ENCODE measurements around the gene COPA. TPM values are rescaled to one million over a fixed set of nuclear protein-coding genes. Genes with fewer than 3 reads are reported as not detected.

COPA gene
- total RNA-seq, 4 donors from 2014 or later = 172 to 334 (median 182) TPM

GRCh38 chr1:160256396-160257046, 86.5 kb downstream of the COPA start:
- no peak for TF ChIP-seq POLR2A (IDR thresholded peaks at IDR 0.05)
- no peak for TF ChIP-seq CTCF (IDR thresholded peaks at IDR 0.05)
- H3K4me1 ChIP-seq = peaks cover 58 to 64% of the 10 kb centered on the region in 2 donors
- peak; percentile 17 to 23 for DNase-seq
- no peaks in the 10 kb centered on the region for H3K27me3 ChIP-seq
- peak overlapping the region; percentile 26 to 82 (median 57) for H3K27ac ChIP-seq
- intact Hi-C loops (cut with DNase I) = loop anchor here (10.0 kb wide), 1 partner anchor 152 kb away; no protein-coding TSS in a partner anchor
- no peaks in the 10 kb centered on the region for H3K9me3 ChIP-seq
- WGBS, 2 donors = 19 to 25% methylated on average over 3 of the region's 3 CpGs
- no peak overlapping the region for H3K4me3 ChIP-seq (replicated peaks in 1 of 3)
- H3K36me3 ChIP-seq = no peaks in the 10 kb centered on the region

GRCh38 chr1:160255781-160256300, 87.2 kb downstream of the COPA start:
- Histone ChIP-seq H3K9me3 (no peaks in the 10 kb centered on the region), H3K27me3 (no peaks in the 10 kb centered on the region), H3K4me1 (peaks cover 58 to 65% of the 10 kb centered on the region in 2 donors), H3K4me3 (replicated peaks in 1 of 3) (no peak overlapping the region), H3K36me3 (no peaks in the 10 kb centered on the region), H3K27ac (peak overlapping the region; percentile 65 to 82 (median 72))
- intact Hi-C loops (cut with DNase I) = loop anchor here (10.0 kb wide), 1 partner anchor 151 kb away; no protein-coding TSS in a partner anchor
- 29 to 43% methylated on average over 4 of the region's 4 CpGs for WGBS, 2 donors
- DNase-seq = peak; percentile 75 to 78
- TF ChIP-seq POLR2A (IDR thresholded peaks at IDR 0.05) (peak in 1 of 2 donors; percentile 7), CTCF (IDR thresholded peaks at IDR 0.05) (no peak)

GRCh38 chr1:160251687-160252526, 91.1 kb downstream of the COPA start:
- no peaks in the 10 kb centered on the region for H3K9me3 ChIP-seq
- no peaks in the 10 kb centered on the region for H3K36me3 ChIP-seq
- DNase-seq = peak; percentile 79 to 87
- H3K4me3 ChIP-seq (replicated peaks in 1 of 3) = no peak overlapping the region
- H3K4me1 ChIP-seq = peaks cover 26 to 40% of the 10 kb centered on the region in 2 donors
- 54 to 59% methylated on average over 5 of the region's 5 CpGs for WGBS, 2 donors
- no peaks in the 10 kb centered on the region for H3K27me3 ChIP-seq
- intact Hi-C loops (cut with DNase I) = loop anchor here (5.0 to 10.0 kb wide), 2 partner anchors 60 to 147 kb away; partner anchors contain the start of gene CASQ1
- peak overlapping the region; percentile 48 to 70 (median 58) for H3K27ac ChIP-seq
- TF ChIP-seq POLR2A (IDR thresholded peaks at IDR 0.05) = no peak
- TF ChIP-seq CTCF (IDR thresholded peaks at IDR 0.05) = peak; percentile 18 to 94 (median 80)

GRCh38 chr1:160251011-160251410, 92.0 kb downstream of the COPA start:
- no peak overlapping the region for H3K4me3 ChIP-seq (replicated peaks in 1 of 3)
- peak overlapping the region; percentile 48 to 70 (median 58) for H3K27ac ChIP-seq
- intact Hi-C loops (cut with DNase I) = loop anchor here (5.0 to 10.0 kb wide), 2 partner anchors 59 to 146 kb away; partner anchors contain the start of gene CASQ1

More at GRCh38 chr1:160251011-160251410, 92.0 kb downstream of the COPA start:
- H3K36me3 ChIP-seq = no peaks in the 10 kb centered on the region
- DNase-seq = no peak
- no peaks in the 10 kb centered on the region for H3K27me3 ChIP-seq
- H3K4me1 ChIP-seq = peaks cover 24 to 39% of the 10 kb centered on the region in 2 donors
- H3K9me3 ChIP-seq = no peaks in the 10 kb centered on the region
- TF ChIP-seq CTCF (IDR thresholded peaks at IDR 0.05) (no peak), POLR2A (IDR thresholded peaks at IDR 0.05) (no peak)
